Skeletal muscle tissue (tissue), 4 donors: ENCODE data around the gene RPS19BP1. TPM values are rescaled to one million over a fixed set of nuclear protein-coding genes. Genes with fewer than 3 reads are reported as not detected.
"Not testable (repeated sequence)": the region's sequence is repeated elsewhere in the genome, so short reads cannot be mapped to it uniquely, and the experiment has no call there.

Source experiments
- H3K27ac ChIP-seq: one replicate; pipeline ENCODE4 v1.7.0; 2013; ENCODE audit warnings: mild to moderate bottlenecking, low read depth, low read length, inconsistent platforms
- H3K27me3 ChIP-seq, 3 donors: one replicate each; pipeline ENCODE4 v1.7.0; 2013; ENCODE audit warnings: low read length in 3 of 3; ENCODE audit not compliant: control insufficient read depth in 3 of 3, insufficient read depth in 3 of 3
- H3K36me3 ChIP-seq, 3 donors: one replicate each; pipeline ENCODE4 v1.7.0; 2013; ENCODE audit warnings: low read length in 3 of 3; ENCODE audit not compliant: control insufficient read depth in 3 of 3, insufficient read depth in 3 of 3
- H3K4me1 ChIP-seq, 3 donors: one replicate each; pipeline ENCODE4 v1.7.0; 2013; ENCODE audit warnings: low read length in 3 of 3, mild to moderate bottlenecking in 3 of 3; ENCODE audit not compliant: control insufficient read depth in 3 of 3, insufficient read depth in 3 of 3
- H3K4me3 ChIP-seq, 3 donors: one replicate each; pipeline ENCODE4 v1.7.0; 2013; ENCODE audit warnings: low read length in 3 of 3
- H3K9ac ChIP-seq, 3 donors: one replicate each; pipeline ENCODE4 v1.7.0; 2013; ENCODE audit warnings: low read length in 3 of 3, mild to moderate bottlenecking in 3 of 3, moderate library complexity in 2 of 3, low read depth in 1 of 3
- H3K9me3 ChIP-seq, 3 donors: one replicate each; pipeline ENCODE4 v1.7.0; 2013; ENCODE audit warnings: low read length in 3 of 3; ENCODE audit not compliant: control insufficient read depth in 3 of 3
- total RNA-seq: library from RNA; depleted of rRNA; stranded (reverse); fragments of >200 nt; gene quantifications from one replicate; pipeline ENCODE4 v1.2.3, GENCODE V29; 2014
- donor health status: Osteomylitis.

Gene RPS19BP1
- total RNA-seq, 1 donor from 2014 or later = 27.7 TPM

DNA sequence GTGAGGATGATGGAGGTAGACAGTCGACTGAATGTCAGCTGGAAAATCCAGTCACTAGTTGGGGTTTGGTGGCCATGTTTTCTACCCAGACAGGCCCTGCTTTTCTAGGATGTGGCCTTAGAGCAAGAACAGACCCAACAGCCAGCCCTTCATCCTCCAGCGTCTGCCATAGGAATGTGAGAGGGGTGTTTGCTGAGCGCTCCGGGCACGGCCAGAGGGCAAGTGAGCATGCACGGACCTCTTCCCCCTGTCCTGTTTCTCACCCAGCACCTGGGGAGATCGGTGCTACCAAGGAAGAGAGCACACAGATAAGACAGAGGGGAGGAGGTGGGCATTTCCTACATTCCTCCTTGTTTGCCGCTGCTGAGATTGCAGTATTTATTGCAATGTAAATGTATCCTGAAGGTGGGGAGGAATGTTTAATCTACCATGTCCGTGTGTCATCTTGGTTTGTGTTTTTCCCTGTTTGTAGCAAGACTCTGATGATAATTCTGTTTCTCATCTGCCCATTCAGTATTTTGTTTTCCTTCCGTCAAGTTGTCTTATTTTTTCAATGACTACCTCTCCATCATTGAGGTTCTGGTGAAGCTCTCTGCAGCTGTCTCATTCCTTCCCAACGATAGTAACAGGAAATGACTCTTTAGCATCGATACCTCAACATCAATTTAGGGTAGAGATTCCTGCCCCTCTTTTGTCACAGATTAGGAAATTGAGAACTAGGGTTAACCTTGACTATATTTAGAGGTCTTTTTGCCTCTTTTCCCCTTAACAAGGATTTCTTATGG is 17.1 kb downstream of the RPS19BP1 start:
- no peak overlapping the region for H3K4me3 ChIP-seq
- H3K9me3 ChIP-seq = no peaks in the 10 kb centered on the region
- H3K36me3 ChIP-seq = peaks cover 48 to 53% (median 50%) of the 10 kb centered on the region in 3 donors
- H3K27me3 ChIP-seq = no peaks in the 10 kb centered on the region
- H3K4me1 ChIP-seq = peaks cover 11 to 23% (median 15%) of the 10 kb centered on the region in 3 donors
- no peak overlapping the region for H3K9ac ChIP-seq
- H3K27ac ChIP-seq = no peak overlapping the region

DNA sequence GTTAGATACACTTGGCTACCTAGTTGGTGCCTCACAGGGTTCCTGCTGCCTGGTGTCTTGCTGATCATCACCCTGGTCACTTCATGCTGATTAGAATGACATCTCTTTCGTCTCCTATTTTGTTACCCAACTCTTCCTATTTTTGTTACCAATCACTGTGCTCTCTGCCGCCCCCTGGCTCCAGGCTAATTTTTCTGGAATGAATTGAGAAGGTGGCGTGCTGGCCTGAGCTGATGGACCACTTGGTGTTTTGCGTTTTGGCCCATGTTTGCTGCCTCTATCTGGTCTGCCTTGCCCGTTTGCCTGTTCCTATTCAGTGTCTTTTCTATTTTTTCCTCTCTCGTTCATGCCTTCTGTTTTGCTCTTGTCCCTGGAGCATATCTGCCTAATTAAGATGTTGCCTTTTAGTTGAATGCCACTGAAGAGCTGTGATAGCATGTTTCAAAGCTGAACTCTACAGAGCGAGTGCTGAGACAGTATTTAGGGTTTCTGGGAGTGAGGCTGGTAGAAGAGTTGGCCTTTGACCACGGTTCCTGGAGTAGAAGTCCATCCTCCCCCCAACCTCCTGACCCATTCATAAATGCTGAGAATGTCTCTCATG is 18.1 kb downstream of the RPS19BP1 start:
- Histone ChIP-seq H3K27me3 (no peaks in the 10 kb centered on the region), H3K4me1 (peaks cover 10 to 20% (median 15%) of the 10 kb centered on the region in 3 donors), H3K9me3 (no peaks in the 10 kb centered on the region), H3K36me3 (peaks cover 52 to 56% (median 55%) of the 10 kb centered on the region in 3 donors), H3K4me3 (no peak overlapping the region), H3K9ac (peak overlapping the region in 1 of 3 donors; percentile 3), H3K27ac (no peak overlapping the region)

DNA sequence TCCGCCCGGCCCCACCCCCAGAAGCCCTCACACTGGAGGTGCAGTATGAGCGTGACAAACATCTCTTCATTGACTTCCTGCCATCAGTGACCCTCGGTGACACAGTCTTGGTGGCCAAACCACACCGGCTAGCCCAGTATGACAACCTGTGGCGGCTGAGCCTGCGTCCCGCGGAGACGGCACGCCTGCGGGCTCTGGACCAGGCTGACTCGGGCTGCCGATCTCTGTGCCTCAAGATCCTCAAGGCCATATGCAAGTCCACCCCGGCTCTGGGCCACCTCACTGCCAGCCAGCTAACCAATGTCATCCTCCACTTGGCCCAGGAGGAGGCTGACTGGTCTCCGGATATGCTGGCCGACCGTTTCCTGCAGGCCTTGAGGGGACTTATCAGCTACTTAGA is 18.8 kb downstream of the RPS19BP1 start:
- no peaks in the 10 kb centered on the region for H3K27me3 ChIP-seq
- no peak overlapping the region for H3K4me3 ChIP-seq
- peaks cover 56 to 61% (median 60%) of the 10 kb centered on the region in 3 donors for H3K36me3 ChIP-seq
- H3K9me3 ChIP-seq = no peaks in the 10 kb centered on the region
- no peak overlapping the region for H3K9ac ChIP-seq
- H3K27ac ChIP-seq = no peak overlapping the region
- peaks cover 4 to 14% (median 9%) of the 10 kb centered on the region in 3 donors for H3K4me1 ChIP-seq

DNA sequence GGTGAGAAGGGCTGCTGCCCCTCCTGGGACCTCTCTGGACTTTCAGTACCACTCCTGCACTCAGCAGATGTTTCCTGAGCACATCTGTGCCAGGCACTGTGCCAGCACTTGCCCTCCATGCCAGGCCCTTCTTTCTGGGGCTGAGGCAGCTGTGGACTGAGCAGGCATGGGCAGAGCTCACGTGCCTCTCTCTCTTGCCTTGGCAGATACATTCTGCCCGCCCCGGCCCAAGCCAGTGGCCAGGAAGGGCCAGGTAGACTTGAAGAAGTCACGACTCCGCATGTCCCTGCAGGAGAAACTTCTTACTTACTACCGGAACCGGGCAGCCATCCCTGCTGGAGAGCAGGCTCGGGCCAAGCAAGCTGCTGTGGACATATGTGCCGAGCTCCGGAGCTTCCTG is 20.5 kb downstream of the RPS19BP1 start:
- H3K4me1 ChIP-seq = peaks cover 0 to 6% (median 6%) of the 10 kb centered on the region in 3 donors
- H3K9ac ChIP-seq = no peak overlapping the region
- no peak overlapping the region for H3K4me3 ChIP-seq
- H3K9me3 ChIP-seq = no peaks in the 10 kb centered on the region
- H3K27me3 ChIP-seq = no peaks in the 10 kb centered on the region
- no peak overlapping the region for H3K27ac ChIP-seq
- H3K36me3 ChIP-seq = peaks cover 66 to 72% (median 70%) of the 10 kb centered on the region in 3 donors

DNA sequence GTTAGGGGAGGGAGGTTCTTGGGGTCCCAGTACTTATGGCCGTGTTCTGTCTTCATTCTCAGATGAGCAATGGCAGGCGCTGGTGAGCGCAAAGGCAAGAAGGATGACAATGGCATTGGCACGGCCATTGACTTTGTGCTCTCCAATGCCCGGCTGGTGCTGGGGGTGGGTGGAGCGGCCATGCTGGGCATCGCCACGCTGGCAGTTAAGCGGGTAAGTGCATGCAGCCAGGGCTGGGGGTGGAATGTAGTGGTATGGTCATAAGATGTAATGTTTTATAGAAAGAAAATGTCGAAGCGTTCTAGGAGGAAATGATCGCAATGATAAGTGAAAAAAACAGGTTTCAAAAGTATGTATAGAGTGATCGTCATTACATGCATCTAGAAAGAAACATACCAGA is 21.3 kb downstream of the RPS19BP1 start:
- H3K27ac ChIP-seq = no peak overlapping the region
- H3K4me1 ChIP-seq = peaks cover 0 to 6% (median 6%) of the 10 kb centered on the region in 3 donors
- no peaks in the 10 kb centered on the region for H3K27me3 ChIP-seq
- no peak overlapping the region for H3K4me3 ChIP-seq
- peaks cover 73 to 80% (median 78%) of the 10 kb centered on the region in 3 donors for H3K36me3 ChIP-seq
- H3K9ac ChIP-seq = no peak overlapping the region
- H3K9me3 ChIP-seq = no peaks in the 10 kb centered on the region

DNA sequence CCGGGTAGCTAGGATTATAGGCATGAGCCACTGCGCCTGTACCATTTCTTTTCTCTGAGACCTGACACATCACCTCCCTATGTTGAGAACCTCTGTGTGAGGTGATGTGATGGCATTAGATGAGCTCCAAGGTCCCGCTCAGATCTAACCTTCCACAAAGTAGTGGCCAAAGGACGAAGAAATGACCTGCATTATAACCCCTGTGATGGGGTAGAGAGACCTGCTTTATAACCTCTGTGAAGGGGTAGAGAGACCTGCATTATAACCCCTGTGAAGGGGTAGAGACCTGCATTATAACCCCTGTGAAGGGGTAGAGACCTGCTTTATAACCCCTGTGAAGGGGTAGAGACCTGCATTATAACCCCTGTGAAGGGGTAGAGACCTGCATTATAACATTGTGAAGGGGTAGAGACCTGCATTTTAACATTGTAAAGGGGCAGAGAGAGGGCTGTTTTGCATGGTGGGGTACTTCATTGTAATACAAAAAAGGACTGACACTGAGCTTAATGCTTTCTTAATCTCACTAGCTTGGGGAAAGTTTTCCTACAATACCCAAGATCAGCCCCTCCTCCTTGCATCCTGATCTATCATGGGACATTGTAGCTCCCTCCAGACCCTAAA is 21.9 kb downstream of the RPS19BP1 start:
- Histone ChIP-seq H3K27me3 (no peaks in the 10 kb centered on the region), H3K36me3 (peaks cover 75 to 83% (median 80%) of the 10 kb centered on the region in 3 donors), H3K9me3 (no peaks in the 10 kb centered on the region), H3K4me3 (no peak overlapping the region), H3K9ac (no peak overlapping the region), H3K27ac (no peak overlapping the region), H3K4me1 (peaks cover 0 to 11% (median 8%) of the 10 kb centered on the region in 3 donors)

DNA sequence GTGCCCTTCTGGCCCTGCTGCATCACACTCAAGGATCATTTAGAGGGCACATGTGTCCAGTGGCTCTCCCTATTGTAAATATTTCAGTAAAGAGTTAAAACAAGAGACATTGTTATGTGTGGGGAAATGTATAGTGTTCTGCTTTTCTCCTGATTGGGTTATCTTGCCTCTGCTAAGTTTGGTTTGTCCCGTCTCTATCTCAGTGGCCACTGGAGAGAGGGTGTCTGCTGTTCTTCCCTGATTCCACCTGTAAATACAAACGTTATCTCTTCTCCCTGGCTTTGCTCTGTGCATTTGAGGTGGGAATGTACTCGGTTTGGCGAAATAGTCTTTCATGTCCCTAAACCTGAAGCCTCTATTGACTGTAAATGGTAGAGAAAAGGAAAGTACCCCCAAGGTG is 24.2 kb downstream of the RPS19BP1 start:
- no peak overlapping the region for H3K4me3 ChIP-seq
- H3K9ac ChIP-seq = no peak overlapping the region
- H3K27ac ChIP-seq = no peak overlapping the region
- no peaks in the 10 kb centered on the region for H3K27me3 ChIP-seq
- H3K9me3 ChIP-seq = no peaks in the 10 kb centered on the region
- H3K4me1 ChIP-seq = peaks cover 11 to 19% (median 13%) of the 10 kb centered on the region in 3 donors
- H3K36me3 ChIP-seq = peaks cover 68 to 77% (median 76%) of the 10 kb centered on the region in 3 donors

DNA sequence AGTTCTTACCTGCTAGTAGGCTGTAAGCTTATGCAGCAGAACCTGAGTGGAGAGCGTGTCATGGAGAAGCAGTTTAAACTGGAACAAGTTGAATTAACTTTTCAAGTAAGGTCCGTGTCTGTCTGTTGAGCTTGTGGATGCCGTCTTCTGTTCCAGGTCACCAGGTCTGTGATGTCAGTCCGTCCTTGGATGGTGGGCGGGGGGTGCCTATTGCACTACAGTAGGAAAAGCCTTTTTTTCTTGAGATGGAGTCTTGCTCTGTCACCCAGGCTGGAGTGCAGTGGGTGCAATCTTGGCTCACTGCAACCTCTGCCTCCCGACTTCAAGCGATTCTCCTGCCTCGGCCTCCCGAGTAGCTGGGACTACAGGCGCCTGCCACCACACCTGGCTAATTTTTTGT is 25.5 kb downstream of the RPS19BP1 start:
- not testable (repeated sequence) for H3K27ac ChIP-seq, H3K27me3 ChIP-seq, H3K4me3 ChIP-seq, H3K9ac ChIP-seq, H3K9me3 ChIP-seq
- H3K36me3 ChIP-seq = peaks cover 60 to 67% (median 66%) of the 10 kb centered on the region in 3 donors
- H3K4me1 ChIP-seq = peaks cover 17 to 25% (median 20%) of the 10 kb centered on the region in 3 donors

DNA sequence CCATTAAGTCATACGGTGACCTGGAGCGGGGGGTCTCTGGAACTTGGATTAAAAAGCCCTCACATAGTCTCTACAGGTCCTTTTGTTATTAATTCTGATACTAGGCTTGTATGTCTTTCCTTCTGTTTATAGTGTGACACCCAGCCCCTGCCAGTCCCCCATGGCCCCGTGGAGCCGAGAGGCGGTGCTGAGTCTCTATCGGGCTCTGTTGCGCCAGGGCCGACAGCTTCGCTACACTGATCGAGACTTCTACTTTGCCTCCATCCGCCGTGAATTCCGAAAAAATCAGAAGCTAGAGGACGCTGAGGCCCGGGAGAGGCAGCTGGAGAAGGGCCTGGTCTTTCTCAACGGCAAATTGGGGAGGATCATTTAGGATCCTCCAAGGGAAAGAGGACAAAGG is 28.5 kb downstream of the RPS19BP1 start:
- Histone ChIP-seq H3K36me3 (peaks cover 37 to 46% (median 42%) of the 10 kb centered on the region in 3 donors), H3K4me3 (peak overlapping the region in 1 of 3 donors; percentile 91)

More for the DNA sequence above, 28.5 kb downstream of the RPS19BP1 start:
- no peaks in the 10 kb centered on the region for H3K27me3 ChIP-seq
- H3K9ac ChIP-seq = peak overlapping the region in 2 of 3 donors; percentile 8 to 87
- H3K27ac ChIP-seq = no peak overlapping the region
- H3K4me1 ChIP-seq = peaks cover 26 to 37% (median 31%) of the 10 kb centered on the region in 3 donors
- no peaks in the 10 kb centered on the region for H3K9me3 ChIP-seq
